BLaER1 (cell line): ENCODE results near the gene GAN.
A peak's percentile ranks its signal among the peaks of the same experiment; 100 is the strongest.

Experiments
- H3K27ac ChIP-seq: shearing (Covaris generic); formaldehyde crosslinking; 2 replicates; pipeline ENCODE4 v1.8.1; 2022
- H3K27me3 ChIP-seq: shearing (Covaris generic); formaldehyde crosslinking; 2 replicates; pipeline ENCODE4 v1.8.1; 2022
- H3K36me3 ChIP-seq: shearing (Covaris generic); formaldehyde crosslinking; 2 replicates; pipeline ENCODE4 v1.8.1; 2022
- H3K4me1 ChIP-seq: shearing (Covaris generic); formaldehyde crosslinking; 2 replicates; pipeline ENCODE4 v1.8.1; 2022
- H3K4me2 ChIP-seq: shearing (Covaris generic); formaldehyde crosslinking; 2 replicates; pipeline ENCODE4 v1.8.1; 2022
- H3K4me3 ChIP-seq: shearing (Covaris generic); formaldehyde crosslinking; 2 replicates; pipeline ENCODE4 v1.8.1; 2022
- H3K9ac ChIP-seq: shearing (Covaris generic); formaldehyde crosslinking; 2 replicates; pipeline ENCODE4 v1.8.1; 2022
- H3K9me3 ChIP-seq: shearing (Covaris generic); formaldehyde crosslinking; 2 replicates; pipeline ENCODE4 v1.8.1; 2022
- H4K20me1 ChIP-seq: shearing (Covaris generic); formaldehyde crosslinking; 2 replicates; pipeline ENCODE4 v1.8.1; 2022
- Cebpa-rat ChIP-seq: shearing (Covaris generic); IDR thresholded peaks from 2 replicates; pipeline ENCODE4 v1.8.1; 2022

The GAN gene

GRCh38 chr16:81314603-81315270 is at the start of gene GAN:
TSS of gene GAN (plus strand) at chr16:81314962. CDS start at chr16:81315114, 152 bp downstream.
- H3K9ac ChIP-seq: peak within 1 kb of the TSS; percentile 86
- no peaks in the 10 kb centered on the region for H3K9me3 ChIP-seq
- H3K27me3 ChIP-seq: no peaks in the 10 kb centered on the region
- H3K4me3 ChIP-seq: peak within 1 kb of the TSS; percentile 97
- peak within 1 kb of the TSS; percentile 82 for H3K27ac ChIP-seq
- H3K4me1 ChIP-seq: peaks cover 30% of the 10 kb centered on the region
- 0 out of 2 replicates have a peak, but pooled peaks cover 3% of the 10 kb centered on the region for H3K36me3 ChIP-seq
- no peak for TF ChIP-seq Cebpa-rat
- H3K4me2 ChIP-seq: peak within 1 kb of the TSS; percentile 97
- peaks cover 65% of the 10 kb centered on the region for H4K20me1 ChIP-seq

GRCh38 chr16:81265052-81265451 is 49.7 kb upstream of the GAN start:
- no peak overlapping the region for H3K4me3 ChIP-seq
- H3K4me2 ChIP-seq: no peak overlapping the region
- no peak overlapping the region for H3K9ac ChIP-seq
- H3K27ac ChIP-seq: no peak overlapping the region
- 0 out of 2 replicates have a peak, but pooled peaks cover 8% of the 10 kb centered on the region for H3K4me1 ChIP-seq
- no peaks in the 10 kb centered on the region for H3K27me3 ChIP-seq
- H3K9me3 ChIP-seq: peaks cover 14% of the 10 kb centered on the region
- H3K36me3 ChIP-seq: no peaks in the 10 kb centered on the region
- H4K20me1 ChIP-seq: no peaks in the 10 kb centered on the region
- no peak for TF ChIP-seq Cebpa-rat

GRCh38 chr16:81265658-81266451 is 48.9 kb upstream of the GAN start:
- TF ChIP-seq Cebpa-rat: no peak
- H3K9me3 ChIP-seq: peaks cover 14% of the 10 kb centered on the region
- H3K27ac ChIP-seq: no peak overlapping the region
- H3K27me3 ChIP-seq: no peaks in the 10 kb centered on the region
- no peaks in the 10 kb centered on the region for H4K20me1 ChIP-seq
- 0 out of 2 replicates have a peak, but pooled peaks cover 8% of the 10 kb centered on the region for H3K4me1 ChIP-seq
- no peak overlapping the region for H3K9ac ChIP-seq
- no peak overlapping the region for H3K4me2 ChIP-seq
- H3K36me3 ChIP-seq: no peaks in the 10 kb centered on the region
- H3K4me3 ChIP-seq: no peak overlapping the region

- Histone ChIP-seq H3K9ac (no peak overlapping the region), H3K27me3 (no peaks in the 10 kb centered on the region), H3K27ac (no peak overlapping the region), H3K4me3 (no peak overlapping the region), H3K4me2 (no peak overlapping the region), H3K4me1 (0 out of 2 replicates have a peak, but pooled peaks cover 8% of the 10 kb centered on the region), H4K20me1 (no peaks in the 10 kb centered on the region), H3K9me3 (peaks cover 13% of the 10 kb centered on the region), H3K36me3 (no peaks in the 10 kb centered on the region)
- TF ChIP-seq Cebpa-rat: no peak
These were observed 48.1 kb upstream of the GAN start for GRCh38 chr16:81266680-81267095.

- no peaks in the 10 kb centered on the region for H4K20me1 ChIP-seq
- H3K36me3 ChIP-seq: no peaks in the 10 kb centered on the region
- H3K4me3 ChIP-seq: no peak overlapping the region
- no peak overlapping the region for H3K27ac ChIP-seq
- no peaks in the 10 kb centered on the region for H3K27me3 ChIP-seq
- no peak overlapping the region for H3K9ac ChIP-seq
- H3K9me3 ChIP-seq: no peaks in the 10 kb centered on the region
- H3K4me2 ChIP-seq: no peak overlapping the region
- TF ChIP-seq Cebpa-rat: no peak
- H3K4me1 ChIP-seq: 0 out of 2 replicates have a peak, but pooled peaks cover 8% of the 10 kb centered on the region
These were observed 46.3 kb upstream of the GAN start for GRCh38 chr16:81268509-81268908.

- Histone ChIP-seq H3K27me3 (no peaks in the 10 kb centered on the region), H3K9ac (no peak overlapping the region), H3K4me1 (no peaks in the 10 kb centered on the region), H3K9me3 (no peaks in the 10 kb centered on the region), H3K4me3 (no peak overlapping the region), H3K36me3 (no peaks in the 10 kb centered on the region), H3K4me2 (no peak overlapping the region), H4K20me1 (no peaks in the 10 kb centered on the region), H3K27ac (no peak overlapping the region)
- TF ChIP-seq Cebpa-rat: no peak
These were observed 41.4 kb upstream of the GAN start for GRCh38 chr16:81273223-81273950.

- no peak overlapping the region for H3K9ac ChIP-seq
- H3K36me3 ChIP-seq: no peaks in the 10 kb centered on the region
- H4K20me1 ChIP-seq: no peaks in the 10 kb centered on the region
- no peak for TF ChIP-seq Cebpa-rat
- H3K4me1 ChIP-seq: no peaks in the 10 kb centered on the region
- no peak overlapping the region for H3K4me2 ChIP-seq
- H3K27ac ChIP-seq: no peak overlapping the region
- H3K27me3 ChIP-seq: no peaks in the 10 kb centered on the region
- H3K4me3 ChIP-seq: no peak overlapping the region
- H3K9me3 ChIP-seq: no peaks in the 10 kb centered on the region
These were observed 39.7 kb upstream of the GAN start for GRCh38 chr16:81275064-81275532.

- Histone ChIP-seq H3K4me1 (no peaks in the 10 kb centered on the region), H3K9ac (no peak overlapping the region)
These were observed 39.0 kb upstream of the GAN start for GRCh38 chr16:81275795-81276194.

GRCh38 chr16:81276323-81276722 is 38.4 kb upstream of the GAN start:
- Histone ChIP-seq H3K4me1 (no peaks in the 10 kb centered on the region), H3K4me3 (no peak overlapping the region), H4K20me1 (no peaks in the 10 kb centered on the region), H3K36me3 (no peaks in the 10 kb centered on the region), H3K9me3 (no peaks in the 10 kb centered on the region), H3K4me2 (no peak overlapping the region), H3K27me3 (no peaks in the 10 kb centered on the region), H3K9ac (no peak overlapping the region), H3K27ac (no peak overlapping the region)
- TF ChIP-seq Cebpa-rat: no peak

More at GRCh38 chr16:81275795-81276194, 39.0 kb upstream of the GAN start:
- Histone ChIP-seq H3K27ac (no peak overlapping the region), H3K4me2 (no peak overlapping the region), H3K9me3 (no peaks in the 10 kb centered on the region), H3K4me3 (no peak overlapping the region), H4K20me1 (no peaks in the 10 kb centered on the region), H3K36me3 (no peaks in the 10 kb centered on the region), H3K27me3 (no peaks in the 10 kb centered on the region)
- no peak for TF ChIP-seq Cebpa-rat
